AG09309 (cell line): ENCODE data around the gene INAFM1.

Experiments
- DNase-seq: peaks from one replicate; pipeline ENCODE4 v3.0.0-alpha.2; 2010; ENCODE audit warnings: low read depth
- H3K4me3 ChIP-seq: 2 replicates; pipeline ENCODE4 v1.5.1; 2011; ENCODE audit warnings: mild to moderate bottlenecking, low read depth, low read length, moderate library complexity; ENCODE audit not compliant: control insufficient read depth
- TF ChIP-seq, protein P1 (sequence below): IDR thresholded peaks from 2 replicates; pipeline ENCODE4 v1.5.1; 2011; ENCODE audit warnings: mild to moderate bottlenecking, low read depth, low read length, inconsistent platforms; ENCODE audit not compliant: insufficient read depth, control insufficient read depth; ENCODE audit errors: missing control alignments

Gene INAFM1

DNA sequence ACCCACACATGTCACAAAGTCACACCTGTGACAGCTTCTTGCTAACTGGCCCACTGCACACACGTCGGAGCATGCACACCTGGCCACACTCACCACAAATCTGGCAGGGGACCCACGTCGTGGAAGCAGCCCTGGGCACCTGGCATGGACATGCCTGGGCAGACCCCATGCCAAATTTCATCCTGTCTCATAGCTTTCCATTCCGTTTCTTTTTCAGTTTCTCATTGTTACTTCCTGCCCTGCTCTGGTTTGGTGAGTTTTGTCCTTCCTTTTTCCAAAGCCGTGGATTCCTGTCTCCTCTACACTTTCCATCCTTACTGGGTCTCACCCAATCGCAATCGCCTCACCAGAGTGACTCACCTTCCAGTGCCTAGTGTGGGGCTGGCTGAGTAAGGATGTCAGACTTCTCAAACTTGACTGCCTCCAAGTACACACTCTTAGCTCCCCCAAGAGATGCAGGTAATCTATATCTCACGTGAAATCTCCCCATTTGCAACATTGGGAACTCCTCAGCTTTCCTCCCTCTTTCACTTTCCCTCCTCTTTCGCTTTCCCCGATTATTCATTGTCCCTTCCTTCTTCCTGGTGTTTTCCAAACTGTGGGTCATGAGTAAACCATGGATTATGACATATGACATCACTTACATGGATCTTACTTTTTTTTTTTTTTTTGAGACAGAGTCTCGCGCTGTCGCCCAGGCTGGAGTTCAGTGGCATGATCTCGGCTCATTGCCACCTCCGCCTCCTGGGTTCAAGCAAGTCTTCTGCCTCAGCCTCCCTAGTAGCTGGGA, 42.1 kb upstream of the INAFM1 start:
- peak overlapping the region; percentile 42 for H3K4me3 ChIP-seq
- DNase-seq: no peak
- TF ChIP-seq, protein P1, sequence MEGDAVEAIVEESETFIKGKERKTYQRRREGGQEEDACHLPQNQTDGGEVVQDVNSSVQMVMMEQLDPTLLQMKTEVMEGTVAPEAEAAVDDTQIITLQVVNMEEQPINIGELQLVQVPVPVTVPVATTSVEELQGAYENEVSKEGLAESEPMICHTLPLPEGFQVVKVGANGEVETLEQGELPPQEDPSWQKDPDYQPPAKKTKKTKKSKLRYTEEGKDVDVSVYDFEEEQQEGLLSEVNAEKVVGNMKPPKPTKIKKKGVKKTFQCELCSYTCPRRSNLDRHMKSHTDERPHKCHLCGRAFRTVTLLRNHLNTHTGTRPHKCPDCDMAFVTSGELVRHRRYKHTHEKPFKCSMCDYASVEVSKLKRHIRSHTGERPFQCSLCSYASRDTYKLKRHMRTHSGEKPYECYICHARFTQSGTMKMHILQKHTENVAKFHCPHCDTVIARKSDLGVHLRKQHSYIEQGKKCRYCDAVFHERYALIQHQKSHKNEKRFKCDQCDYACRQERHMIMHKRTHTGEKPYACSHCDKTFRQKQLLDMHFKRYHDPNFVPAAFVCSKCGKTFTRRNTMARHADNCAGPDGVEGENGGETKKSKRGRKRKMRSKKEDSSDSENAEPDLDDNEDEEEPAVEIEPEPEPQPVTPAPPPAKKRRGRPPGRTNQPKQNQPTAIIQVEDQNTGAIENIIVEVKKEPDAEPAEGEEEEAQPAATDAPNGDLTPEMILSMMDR: no peak

DNA sequence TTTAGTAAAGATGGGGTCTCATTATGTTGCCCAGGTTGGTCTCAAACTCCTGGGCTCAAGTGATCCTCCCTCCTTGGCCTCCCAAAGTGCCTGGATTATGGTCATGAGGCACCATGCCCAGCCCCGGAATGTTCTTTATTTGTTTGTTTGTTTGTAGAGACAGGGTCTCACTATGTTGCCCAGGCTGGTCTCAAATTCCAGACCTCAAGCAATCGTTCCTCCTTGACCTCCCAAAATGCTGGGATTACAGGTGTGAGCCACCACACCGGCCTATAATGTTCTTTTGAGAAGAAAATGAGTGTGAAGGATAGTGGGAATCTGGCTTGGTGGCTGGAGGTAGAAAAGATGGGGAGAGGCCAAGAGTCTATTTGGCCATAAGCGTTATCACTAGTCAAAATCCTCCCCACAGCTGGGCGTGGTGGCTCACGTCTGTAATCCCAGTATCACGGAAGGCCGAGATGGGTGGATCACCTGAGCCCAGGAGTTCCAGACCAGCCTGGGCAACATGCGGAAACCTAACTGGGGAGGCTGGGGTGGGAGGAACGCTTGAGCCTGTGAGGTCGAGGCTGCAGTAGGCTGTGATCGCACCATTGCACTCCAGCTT, 38.5 kb upstream of the INAFM1 start:
- DNase-seq: no peak
- H3K4me3 ChIP-seq: no peak overlapping the region
- TF ChIP-seq, protein P1: no peak

DNA sequence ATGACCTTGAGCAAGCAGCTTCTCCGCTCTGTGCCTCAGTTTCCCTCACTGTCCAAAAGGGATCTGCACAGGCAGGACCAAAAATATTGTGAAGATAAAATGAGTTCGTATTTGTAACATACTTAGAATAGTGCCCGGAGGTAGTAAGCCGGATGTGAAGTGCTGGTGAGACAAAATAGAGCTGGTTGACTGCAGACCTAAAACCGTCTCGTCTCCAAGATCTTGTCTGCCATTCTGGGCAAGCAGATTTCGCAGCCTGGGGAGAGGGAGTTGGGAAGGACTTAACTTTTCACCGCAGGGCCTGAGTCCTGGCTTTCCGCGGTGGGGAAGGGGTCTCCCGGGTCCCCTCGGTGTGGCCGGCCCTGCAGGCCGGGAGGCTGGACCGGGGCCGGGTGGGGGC, 35.5 kb upstream of the INAFM1 start:
- DNase-seq: no peak
- H3K4me3 ChIP-seq: no peak overlapping the region

DNA sequence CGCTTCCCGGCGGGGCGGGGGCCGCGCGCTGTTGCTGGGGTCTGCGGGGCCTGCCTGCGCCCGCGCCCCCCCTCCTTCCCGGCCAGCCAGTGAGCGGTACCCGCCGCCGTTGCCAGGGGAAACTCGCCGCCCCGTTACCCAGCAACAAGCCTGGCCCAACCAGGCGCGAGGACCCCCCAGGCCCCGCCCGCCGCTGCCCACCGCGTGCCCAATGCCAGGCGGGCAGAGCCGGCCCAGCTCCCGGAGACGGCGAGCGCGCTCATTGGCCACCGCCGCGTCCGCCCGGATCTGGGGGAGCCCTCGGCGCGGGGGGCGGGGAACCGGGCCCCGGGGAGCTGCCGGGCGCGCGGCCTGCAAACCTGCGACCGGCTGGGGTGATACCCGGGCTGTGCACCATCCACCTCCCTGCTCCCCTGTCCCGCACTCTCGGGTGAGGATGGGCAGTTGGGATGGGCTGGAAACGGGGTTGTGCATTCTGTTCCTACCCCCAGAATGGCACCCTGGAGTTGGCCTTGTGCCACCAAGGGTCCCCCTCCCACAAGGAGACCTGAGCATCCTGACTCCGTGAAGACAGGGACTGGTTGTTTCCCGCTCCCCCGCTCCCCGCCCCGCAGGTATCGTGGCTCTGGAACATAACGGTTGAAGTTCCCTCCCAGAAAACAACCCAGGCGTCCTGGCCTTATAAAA, 34.9 kb upstream of the INAFM1 start:
- DNase-seq: no peak
- H3K4me3 ChIP-seq: peak overlapping the region; percentile 27
- TF ChIP-seq, protein P1: no peak

More for the DNA sequence above, 35.5 kb upstream of the INAFM1 start:
- TF ChIP-seq, protein P1: no peak

DNA sequence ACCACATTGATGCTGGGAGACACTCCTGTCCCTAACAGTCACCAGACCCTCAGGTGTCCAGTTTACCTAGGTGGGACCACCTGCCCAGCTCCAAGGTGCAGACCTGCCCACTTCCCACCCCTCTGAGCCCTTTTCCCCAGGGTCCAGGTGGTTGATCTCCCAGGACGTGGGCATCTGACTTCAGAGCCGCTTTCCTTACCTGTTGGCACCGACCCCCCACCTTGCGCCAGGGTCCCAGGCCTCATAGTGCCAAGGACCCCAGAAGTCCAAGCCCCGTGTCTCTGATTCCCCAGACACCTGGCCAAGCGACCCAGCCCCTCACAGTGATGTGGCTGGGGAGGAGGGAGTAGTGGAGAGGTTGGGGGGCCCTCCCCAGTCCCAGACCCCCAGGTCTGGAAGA, 34.1 kb upstream of the INAFM1 start:
- no peak for DNase-seq
- H3K4me3 ChIP-seq: no peak overlapping the region
- TF ChIP-seq, protein P1: no peak

DNA sequence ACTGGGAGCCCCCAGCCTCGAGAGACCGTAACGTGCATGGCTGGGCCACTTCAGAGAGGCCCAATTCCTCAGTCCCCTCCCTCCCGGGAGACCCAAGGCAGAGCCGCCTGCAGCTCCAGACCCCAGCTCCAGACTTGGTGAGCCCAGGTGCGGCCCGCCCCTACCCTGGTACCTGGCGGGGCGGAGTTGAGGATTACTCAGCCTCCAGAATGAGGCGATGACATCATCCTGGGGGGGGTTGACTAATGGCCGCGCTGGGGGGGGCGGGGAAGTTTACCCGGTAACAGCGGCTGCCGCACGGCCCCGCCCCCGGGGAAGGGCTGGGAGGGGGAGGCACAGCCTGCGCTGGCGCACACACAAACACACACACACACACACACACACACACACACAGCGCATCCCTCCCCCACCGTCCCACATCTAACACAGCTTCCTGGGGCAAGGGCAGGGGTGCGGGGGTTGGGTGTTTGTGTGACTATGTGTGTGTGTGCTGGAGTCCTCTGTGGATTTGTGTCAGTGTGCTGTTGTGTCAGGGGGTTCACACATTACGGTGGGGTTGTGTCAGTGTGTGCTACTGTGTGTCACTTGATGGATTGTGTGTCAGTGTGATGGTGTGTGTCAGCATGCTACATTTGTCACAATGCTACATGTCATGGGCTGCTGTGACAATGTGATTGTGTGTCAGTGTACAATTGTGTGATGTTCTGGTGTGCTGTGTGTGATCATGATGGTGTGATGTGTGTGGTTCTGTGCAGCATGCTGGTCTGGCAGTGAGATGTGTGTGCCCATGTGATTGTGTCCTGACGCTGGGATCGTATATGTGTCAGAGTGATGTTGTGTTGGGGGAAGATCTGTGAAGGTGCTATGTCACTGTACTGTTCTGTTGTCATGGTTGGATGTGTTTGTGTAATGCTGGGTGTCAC, 33.4 kb upstream of the INAFM1 start:
- TF ChIP-seq, protein P1: no peak
- H3K4me3 ChIP-seq: peak overlapping the region; percentile 9
- DNase-seq: no peak
